ENCODE data around the gene RPP30.

The RPP30 gene

GRCh38 chr10:90871766-90872647 is at the start of gene RPP30:
TSS of gene RPP30 (plus strand) at chr10:90871974. CDS start at chr10:90871987, 13 bp downstream.
- H3K4me3 ChIP-seq (ENCODE audit: low read depth, low read length), result peak within 1 kb of the TSS; percentile 92

GRCh38 chr10:90822508-90822907 is 49.3 kb upstream of the RPP30 start:
- H3K4me3 ChIP-seq (ENCODE audit: low read depth, low read length), result no peak overlapping the region

GRCh38 chr10:90832111-90832510 is 39.7 kb upstream of the RPP30 start:
- no peak overlapping the region for H3K4me3 ChIP-seq (ENCODE audit: low read depth, low read length)

- H3K4me3 ChIP-seq (ENCODE audit: low read depth, low read length), result no peak overlapping the region
These were observed 37.4 kb upstream of the RPP30 start for GRCh38 chr10:90834326-90834725.

GRCh38 chr10:90837486-90837885 is 34.3 kb upstream of the RPP30 start:
- no peak overlapping the region for H3K4me3 ChIP-seq (ENCODE audit: low read depth, low read length)

- H3K4me3 ChIP-seq (ENCODE audit: low read depth, low read length), result no peak overlapping the region
These were observed 29.0 kb upstream of the RPP30 start for GRCh38 chr10:90842725-90843124.

- no peak overlapping the region for H3K4me3 ChIP-seq (ENCODE audit: low read depth, low read length)
These were observed 26.0 kb upstream of the RPP30 start for GRCh38 chr10:90845726-90846125.

GRCh38 chr10:90846746-90847145 is 25.0 kb upstream of the RPP30 start:
- no peak overlapping the region for H3K4me3 ChIP-seq (ENCODE audit: low read depth, low read length)

GRCh38 chr10:90847436-90847835 is 24.3 kb upstream of the RPP30 start:
- H3K4me3 ChIP-seq (ENCODE audit: low read depth, low read length), result no peak overlapping the region

GRCh38 chr10:90849956-90850749 is 21.6 kb upstream of the RPP30 start:
- H3K4me3 ChIP-seq (ENCODE audit: low read depth, low read length), result no peak overlapping the region

- H3K4me3 ChIP-seq (ENCODE audit: low read depth, low read length), result no peak overlapping the region
These were observed 16.6 kb upstream of the RPP30 start for GRCh38 chr10:90855126-90855525.

GRCh38 chr10:90856261-90856660 is 15.5 kb upstream of the RPP30 start:
- peak overlapping the region; percentile 61 for H3K4me3 ChIP-seq (ENCODE audit: low read depth, low read length)

GRCh38 chr10:90856964-90857634 is 14.7 kb upstream of the RPP30 start:
- H3K4me3 ChIP-seq (ENCODE audit: low read depth, low read length), result peak overlapping the region; percentile 61

GRCh38 chr10:90857635-90858460 is 13.9 kb upstream of the RPP30 start, which contains the start of gene HTR7:
TSS of gene HTR7 (minus strand) at chr10:90858039. CDS start at chr10:90857671, 368 bp downstream.
- H3K4me3 ChIP-seq (ENCODE audit: low read depth, low read length), result peak within 1 kb of the TSS; percentile 61

- H3K4me3 ChIP-seq (ENCODE audit: low read depth, low read length), result peak overlapping the region; percentile 44
These were observed 13.3 kb upstream of the RPP30 start for GRCh38 chr10:90858461-90858968.

GRCh38 chr10:90859321-90859751 is 12.4 kb upstream of the RPP30 start:
- H3K4me3 ChIP-seq (ENCODE audit: low read depth, low read length), result no peak overlapping the region

GRCh38 chr10:90860790-90861189 is 11.0 kb upstream of the RPP30 start:
- H3K4me3 ChIP-seq (ENCODE audit: low read depth, low read length), result no peak overlapping the region

GRCh38 chr10:90862908-90863514 is 8.8 kb upstream of the RPP30 start:
- no peak overlapping the region for H3K4me3 ChIP-seq (ENCODE audit: low read depth, low read length)

- no peak overlapping the region for H3K4me3 ChIP-seq (ENCODE audit: low read depth, low read length)
These were observed 6.4 kb upstream of the RPP30 start for GRCh38 chr10:90865401-90865800.
